ENCODE data around the gene TUBA4A. TPM values are rescaled to one million over a fixed set of nuclear protein-coding genes. Genes with fewer than 3 reads are reported as not detected.

Gene TUBA4A
- total RNA-seq, 1 donor from 2014 or later, result 35.0 TPM

DNA sequence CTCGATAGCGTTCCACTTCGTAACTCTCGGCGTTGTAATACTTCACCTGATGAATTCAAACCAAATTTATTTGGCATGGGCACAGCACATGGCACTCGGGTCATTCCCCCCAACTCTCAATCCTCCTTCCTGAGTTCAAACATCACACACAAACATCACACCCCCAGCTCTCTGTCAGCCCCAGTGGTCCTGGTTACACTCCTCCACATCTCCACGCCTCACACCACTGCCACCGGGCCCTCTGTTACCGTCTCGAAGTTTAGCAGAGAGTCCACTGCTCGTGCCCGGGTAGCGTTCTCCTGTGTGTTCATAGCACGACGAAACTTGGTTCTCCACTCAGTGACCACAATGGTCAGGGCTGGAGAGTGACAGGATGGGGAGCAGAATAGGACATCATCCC lies 39.6 kb downstream of the TUBA4A start:
- H3K4me3 ChIP-seq, result no peak overlapping the region
- no peak for ATAC-seq
- peaks cover 46% of the 10 kb centered on the region for H3K36me3 ChIP-seq
- peaks cover 23% of the 10 kb centered on the region for H3K4me1 ChIP-seq
- TF ChIP-seq, protein P1, sequence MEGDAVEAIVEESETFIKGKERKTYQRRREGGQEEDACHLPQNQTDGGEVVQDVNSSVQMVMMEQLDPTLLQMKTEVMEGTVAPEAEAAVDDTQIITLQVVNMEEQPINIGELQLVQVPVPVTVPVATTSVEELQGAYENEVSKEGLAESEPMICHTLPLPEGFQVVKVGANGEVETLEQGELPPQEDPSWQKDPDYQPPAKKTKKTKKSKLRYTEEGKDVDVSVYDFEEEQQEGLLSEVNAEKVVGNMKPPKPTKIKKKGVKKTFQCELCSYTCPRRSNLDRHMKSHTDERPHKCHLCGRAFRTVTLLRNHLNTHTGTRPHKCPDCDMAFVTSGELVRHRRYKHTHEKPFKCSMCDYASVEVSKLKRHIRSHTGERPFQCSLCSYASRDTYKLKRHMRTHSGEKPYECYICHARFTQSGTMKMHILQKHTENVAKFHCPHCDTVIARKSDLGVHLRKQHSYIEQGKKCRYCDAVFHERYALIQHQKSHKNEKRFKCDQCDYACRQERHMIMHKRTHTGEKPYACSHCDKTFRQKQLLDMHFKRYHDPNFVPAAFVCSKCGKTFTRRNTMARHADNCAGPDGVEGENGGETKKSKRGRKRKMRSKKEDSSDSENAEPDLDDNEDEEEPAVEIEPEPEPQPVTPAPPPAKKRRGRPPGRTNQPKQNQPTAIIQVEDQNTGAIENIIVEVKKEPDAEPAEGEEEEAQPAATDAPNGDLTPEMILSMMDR (IDR thresholded peaks at IDR 0.05), result no peak
- no peaks in the 10 kb centered on the region for H3K27me3 ChIP-seq (ENCODE audit: low read depth)
- no peaks in the 10 kb centered on the region for H3K9me3 ChIP-seq
- intact Hi-C loops (cut with DNase I), result no loop called here
- no peak overlapping the region for H3K27ac ChIP-seq
- no peak for DNase-seq

DNA sequence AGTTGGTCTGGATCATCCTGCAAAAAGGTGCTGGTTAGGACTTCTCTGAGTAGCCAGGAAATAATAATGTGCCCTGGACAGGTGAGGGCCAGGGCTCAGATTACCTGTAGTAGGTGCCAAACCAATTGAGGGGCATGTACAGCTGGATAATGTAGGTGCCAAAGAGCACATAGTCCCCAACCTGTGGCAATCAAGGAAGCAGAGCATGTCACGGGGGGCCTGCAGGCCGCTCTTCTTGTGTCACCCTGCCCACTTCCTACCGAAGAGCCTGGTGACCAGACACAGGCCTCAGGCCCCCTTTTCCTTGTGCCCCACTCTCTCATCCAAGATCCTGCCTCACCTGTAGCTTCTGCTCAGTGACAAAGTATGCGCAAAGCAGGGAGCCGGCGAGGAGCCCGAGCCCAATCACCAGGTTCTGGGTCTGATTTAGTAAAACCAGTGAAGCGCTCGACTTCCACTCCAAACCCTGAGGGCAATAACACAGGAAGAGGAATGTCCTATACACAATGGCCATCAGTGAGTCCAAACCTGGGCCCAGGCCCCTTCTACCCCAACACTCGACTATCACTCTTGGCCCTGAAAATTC lies 40.1 kb downstream of the TUBA4A start:
- no peak for DNase-seq
- intact Hi-C loops (cut with DNase I), result no loop called here

DNA sequence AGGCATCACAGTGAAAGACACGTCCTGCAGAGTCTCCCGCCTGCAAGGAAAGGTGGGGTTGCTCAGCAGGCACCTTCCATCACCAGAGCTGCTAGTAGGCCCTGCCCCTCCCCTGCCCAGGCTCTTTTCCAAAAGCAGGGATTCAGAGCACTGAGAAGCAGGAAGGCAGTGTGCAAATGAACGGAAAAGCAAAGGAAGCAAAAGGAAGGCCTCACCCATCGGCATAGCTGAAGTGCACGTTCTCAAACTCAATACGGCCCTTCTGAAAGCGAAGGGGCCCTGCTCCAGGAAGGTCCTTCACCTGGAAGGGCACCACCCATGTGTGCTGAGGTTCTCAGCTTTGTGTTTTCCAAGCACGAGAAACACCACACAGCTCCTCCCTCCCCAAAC lies 40.7 kb downstream of the TUBA4A start:
- H3K9me3 ChIP-seq, result no peaks in the 10 kb centered on the region
- peaks cover 57% of the 10 kb centered on the region for H3K36me3 ChIP-seq
- intact Hi-C loops (cut with DNase I), result no loop called here
- H3K4me3 ChIP-seq, result no peak overlapping the region
- no peak overlapping the region for H3K27ac ChIP-seq
- peaks cover 20% of the 10 kb centered on the region for H3K4me1 ChIP-seq
- H3K27me3 ChIP-seq (ENCODE audit: low read depth), result no peaks in the 10 kb centered on the region
- ATAC-seq (no peak), DNase-seq (no peak)
- TF ChIP-seq, protein P1 (IDR thresholded peaks at IDR 0.05), result no peak

More for the DNA sequence above, 40.1 kb downstream of the TUBA4A start:
- TF ChIP-seq, protein P1 (IDR thresholded peaks at IDR 0.05), result no peak
- no peaks in the 10 kb centered on the region for H3K9me3 ChIP-seq
- H3K27me3 ChIP-seq (ENCODE audit: low read depth), result no peaks in the 10 kb centered on the region
- H3K27ac ChIP-seq, result no peak overlapping the region
- H3K4me1 ChIP-seq, result peaks cover 21% of the 10 kb centered on the region
- no peak overlapping the region for H3K4me3 ChIP-seq
- no peak for ATAC-seq
- peaks cover 52% of the 10 kb centered on the region for H3K36me3 ChIP-seq

DNA sequence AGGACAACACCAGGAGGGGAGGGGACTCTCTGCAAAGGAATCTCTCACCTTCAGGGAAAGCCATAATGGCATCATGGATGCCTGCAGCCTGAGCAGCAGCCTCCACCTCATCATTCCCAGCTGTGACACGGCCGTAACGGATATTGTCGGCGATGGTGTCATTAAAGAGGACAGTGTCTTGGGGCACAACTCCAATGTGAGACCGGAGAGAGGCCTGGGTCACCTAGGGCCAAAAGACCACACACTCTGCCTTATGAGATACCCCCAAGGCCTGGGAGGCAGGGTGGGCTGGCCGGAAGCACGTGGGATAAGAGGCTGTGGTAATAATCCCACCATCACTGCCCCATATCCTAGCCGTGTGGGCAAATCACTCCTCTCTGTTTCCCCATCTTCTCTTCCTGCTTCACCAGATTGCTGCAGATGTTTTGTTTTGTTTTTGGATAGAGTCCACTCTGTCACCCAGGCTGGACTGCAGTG lies 42.8 kb downstream of the TUBA4A start:
- Histone ChIP-seq H3K27me3 (ENCODE audit: low read depth) (no peaks in the 10 kb centered on the region), H3K27ac (no peak overlapping the region), H3K36me3 (peaks cover 57% of the 10 kb centered on the region), H3K9me3 (no peaks in the 10 kb centered on the region), H3K4me1 (peaks cover 17% of the 10 kb centered on the region), H3K4me3 (no peak overlapping the region)
- DNase-seq (no peak), ATAC-seq (no peak)
- TF ChIP-seq, protein P1 (IDR thresholded peaks at IDR 0.05), result no peak
- intact Hi-C loops (cut with DNase I), result no loop called here

DNA sequence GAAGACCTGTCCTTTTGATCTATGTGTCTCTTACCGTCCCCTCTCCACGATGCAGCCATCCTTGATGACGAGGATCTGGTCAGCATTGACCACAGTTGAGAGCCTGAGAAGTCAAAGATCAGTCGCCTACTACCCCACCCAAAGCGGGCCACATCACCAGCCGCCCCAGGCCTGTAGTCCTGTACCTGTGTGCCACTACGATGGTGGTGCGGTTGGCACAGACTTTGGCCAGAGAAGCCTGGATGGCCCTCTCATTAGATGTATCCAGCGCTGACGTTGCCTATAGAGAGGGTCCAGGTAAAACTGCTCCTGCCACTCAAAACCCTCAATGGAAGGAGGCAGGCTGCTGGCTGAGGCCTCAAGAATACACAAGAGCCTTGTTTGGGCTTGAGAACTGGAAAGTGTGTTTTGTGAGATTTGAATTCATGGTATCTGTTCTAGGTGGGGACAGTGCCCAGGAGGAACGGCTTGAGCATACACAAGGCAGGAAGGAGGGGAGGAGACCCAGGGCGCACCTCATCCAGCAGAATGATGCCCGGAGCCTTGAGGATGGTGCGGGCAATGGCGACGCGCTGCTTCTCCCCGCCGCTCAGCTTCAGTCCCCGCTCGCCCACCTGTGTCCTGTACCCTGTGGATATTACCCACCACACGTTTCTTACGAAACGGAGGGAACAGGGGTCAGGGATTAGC lies 43.4 kb downstream of the TUBA4A start:
- DNase-seq, result no peak
- H3K27ac ChIP-seq, result no peak overlapping the region
- peaks cover 19% of the 10 kb centered on the region for H3K4me1 ChIP-seq
- intact Hi-C loops (cut with DNase I), result no loop called here
- no peaks in the 10 kb centered on the region for H3K9me3 ChIP-seq
- no peaks in the 10 kb centered on the region for H3K27me3 ChIP-seq (ENCODE audit: low read depth)
- peaks cover 52% of the 10 kb centered on the region for H3K36me3 ChIP-seq
- H3K4me3 ChIP-seq, result no peak overlapping the region
- no peak for ATAC-seq
- TF ChIP-seq, protein P1 (IDR thresholded peaks at IDR 0.05), result no peak
